ENCODE data around the gene SLC27A6.

DNA sequence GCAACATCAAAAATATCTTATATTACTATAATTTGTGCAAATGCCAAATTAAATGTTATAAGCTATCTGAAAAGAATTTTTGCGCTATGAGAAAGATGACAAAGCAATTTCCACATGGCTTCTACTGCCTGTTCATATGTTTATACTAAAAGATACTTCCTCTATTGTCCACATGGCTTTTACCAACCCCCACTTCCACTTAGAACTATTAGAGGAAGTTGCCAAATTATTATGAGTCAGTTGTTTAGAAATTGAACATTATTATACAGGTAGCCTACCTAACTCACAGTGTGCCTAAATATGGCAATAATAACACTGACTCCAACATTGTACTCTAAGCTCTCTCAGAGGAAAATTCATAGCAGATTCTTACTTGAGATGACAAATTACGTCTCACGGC lies 37.6 kb upstream of the SLC27A6 start:
- TF ChIP-seq POLR2A (IDR thresholded peaks at IDR 0.05) (no peak), POLR2AphosphoS5 (IDR thresholded peaks at IDR 0.05) (no peak), EP300 (IDR thresholded peaks at IDR 0.05) (no peak)
- TF ChIP-seq, protein P1, sequence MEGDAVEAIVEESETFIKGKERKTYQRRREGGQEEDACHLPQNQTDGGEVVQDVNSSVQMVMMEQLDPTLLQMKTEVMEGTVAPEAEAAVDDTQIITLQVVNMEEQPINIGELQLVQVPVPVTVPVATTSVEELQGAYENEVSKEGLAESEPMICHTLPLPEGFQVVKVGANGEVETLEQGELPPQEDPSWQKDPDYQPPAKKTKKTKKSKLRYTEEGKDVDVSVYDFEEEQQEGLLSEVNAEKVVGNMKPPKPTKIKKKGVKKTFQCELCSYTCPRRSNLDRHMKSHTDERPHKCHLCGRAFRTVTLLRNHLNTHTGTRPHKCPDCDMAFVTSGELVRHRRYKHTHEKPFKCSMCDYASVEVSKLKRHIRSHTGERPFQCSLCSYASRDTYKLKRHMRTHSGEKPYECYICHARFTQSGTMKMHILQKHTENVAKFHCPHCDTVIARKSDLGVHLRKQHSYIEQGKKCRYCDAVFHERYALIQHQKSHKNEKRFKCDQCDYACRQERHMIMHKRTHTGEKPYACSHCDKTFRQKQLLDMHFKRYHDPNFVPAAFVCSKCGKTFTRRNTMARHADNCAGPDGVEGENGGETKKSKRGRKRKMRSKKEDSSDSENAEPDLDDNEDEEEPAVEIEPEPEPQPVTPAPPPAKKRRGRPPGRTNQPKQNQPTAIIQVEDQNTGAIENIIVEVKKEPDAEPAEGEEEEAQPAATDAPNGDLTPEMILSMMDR (IDR thresholded peaks at IDR 0.05): no peak

Data from upper lobe of left lung (tissue), 4 donors.